GM21515 (cell line): Measurements from ENCODE around the gene CCDC92.

ENCODE experiments used
- ATAC-seq: cut with Tn5 transposase; IDR thresholded peaks from one replicate; pipeline ENCODE4 v1.9.1; 2021; ENCODE audit not compliant: unreplicated experiment

Gene CCDC92

DNA sequence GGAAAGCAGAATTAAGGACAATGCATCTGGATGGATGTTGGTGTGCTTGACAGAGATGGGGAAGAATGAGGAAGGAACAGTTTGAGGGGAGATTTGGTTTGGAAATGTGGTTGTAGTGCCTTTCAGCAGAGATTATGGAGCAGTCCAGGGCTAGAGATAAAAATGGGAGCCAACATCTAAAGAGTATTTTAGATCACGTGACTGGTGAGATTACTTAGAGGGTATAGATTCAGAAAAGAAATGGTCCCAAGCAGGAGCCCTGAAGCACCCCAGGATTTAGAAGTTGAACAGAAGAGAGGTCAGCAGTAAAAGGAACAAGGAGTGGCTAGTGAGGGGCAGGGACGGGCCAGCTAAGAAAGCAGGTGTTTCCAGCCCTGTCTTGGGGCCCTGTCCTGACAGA lies 30.0 kb upstream of the CCDC92 start:
- no peak for ATAC-seq

- ATAC-seq: no peak
These were observed 29.5 kb upstream of the CCDC92 start for GRCh38 chr12:124002021-124002644.

GRCh38 chr12:124001343-124001742 lies 28.7 kb upstream of the CCDC92 start:
- no peak for ATAC-seq

- no peak for ATAC-seq
These were observed 27.5 kb upstream of the CCDC92 start for GRCh38 chr12:124000111-124000510.

DNA sequence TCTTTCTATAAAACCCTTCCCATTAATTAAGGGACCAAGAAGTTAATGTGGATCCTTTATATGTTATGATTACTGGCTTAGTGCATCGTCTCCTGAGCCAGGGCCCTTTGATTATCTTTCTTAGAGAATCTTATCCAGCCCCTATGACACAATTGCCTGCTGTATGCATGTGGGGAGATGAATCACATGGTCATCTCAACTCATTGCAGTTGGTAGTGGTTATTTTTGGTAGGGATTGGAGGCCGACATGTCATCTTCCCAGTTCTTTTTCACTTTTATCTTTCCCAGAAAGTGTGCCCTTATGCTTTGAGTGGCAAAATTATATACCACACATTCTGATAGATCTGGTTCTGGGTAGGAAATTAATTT lies 26.3 kb upstream of the CCDC92 start:
- ATAC-seq: no peak

GRCh38 chr12:123998344-123998990 lies 25.8 kb upstream of the CCDC92 start:
- ATAC-seq: no peak

DNA sequence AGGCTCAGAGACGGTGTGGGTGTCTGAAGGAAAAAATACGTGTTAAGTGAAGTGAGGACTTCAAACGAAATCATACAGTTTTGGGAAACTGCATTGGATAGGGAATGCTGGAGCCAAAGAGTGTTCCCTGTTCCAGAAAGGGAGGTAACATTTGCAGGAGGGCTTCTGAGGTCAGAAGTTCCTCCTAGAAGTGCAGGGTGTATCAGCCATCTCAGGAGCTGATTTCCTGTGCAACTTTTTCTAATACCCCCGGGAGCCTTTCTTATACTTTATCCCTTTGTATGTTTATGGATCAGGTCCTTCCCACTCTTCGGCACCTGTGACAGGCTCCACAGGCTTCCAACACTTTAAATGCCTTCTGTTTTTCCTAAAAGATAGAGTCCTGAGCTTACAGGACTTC lies 25.3 kb upstream of the CCDC92 start:
- no peak for ATAC-seq

DNA sequence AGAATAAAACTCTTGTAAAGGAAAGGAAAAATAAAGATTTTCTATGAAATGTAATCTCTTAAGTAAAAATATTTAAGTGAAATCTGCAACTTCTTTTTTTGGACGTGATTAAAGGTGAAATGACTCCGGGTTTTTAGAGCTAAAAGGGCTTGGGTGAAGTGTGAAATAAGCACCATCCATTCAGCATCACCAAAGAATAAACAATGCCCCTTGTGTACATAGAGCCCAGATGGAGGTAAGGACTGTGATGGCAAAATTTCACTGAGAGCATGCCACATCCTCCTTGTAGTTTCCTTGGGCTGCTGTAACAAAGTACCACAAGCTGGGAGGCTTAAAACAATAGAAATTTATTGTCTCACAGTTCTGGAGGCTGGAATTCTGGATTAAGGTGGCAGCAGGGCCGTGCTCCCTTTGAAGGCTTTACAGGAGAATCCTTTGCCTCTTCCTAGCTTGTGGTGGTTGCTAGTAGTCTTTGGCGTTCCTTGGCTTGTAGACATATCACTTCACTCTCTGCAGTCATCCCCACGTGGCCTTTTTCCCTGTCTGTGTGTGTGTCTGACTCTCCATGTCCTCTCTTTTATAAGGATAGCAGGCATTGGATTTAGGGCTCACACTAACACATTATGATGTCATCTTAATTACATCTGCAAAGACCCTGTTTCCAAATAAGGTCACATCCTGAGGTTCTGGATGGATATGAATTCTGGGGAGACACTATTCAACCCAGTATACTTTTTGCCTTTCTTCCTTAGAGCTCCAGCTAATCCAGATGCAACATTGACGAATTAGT lies 24.6 kb upstream of the CCDC92 start:
- no peak for ATAC-seq

DNA sequence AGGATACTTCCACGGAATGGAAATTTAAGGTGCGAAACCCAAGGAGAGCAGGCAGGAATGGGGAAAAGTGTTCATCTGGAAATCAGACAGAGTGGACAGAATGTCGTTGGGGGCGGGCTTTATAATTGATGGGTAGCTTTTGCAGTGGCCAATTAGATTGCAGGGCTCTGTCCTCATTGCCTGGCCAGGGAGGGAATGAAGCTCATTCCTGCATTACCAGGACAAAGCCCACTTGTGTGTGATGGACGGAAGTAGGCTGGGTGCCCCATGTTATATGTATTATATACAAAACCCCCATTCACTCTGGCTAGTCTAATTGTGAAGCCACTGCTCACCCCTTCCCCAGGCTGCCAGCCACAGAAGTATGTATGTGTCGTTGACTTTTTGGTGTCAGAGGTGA lies 23.9 kb upstream of the CCDC92 start:
- no peak for ATAC-seq

DNA sequence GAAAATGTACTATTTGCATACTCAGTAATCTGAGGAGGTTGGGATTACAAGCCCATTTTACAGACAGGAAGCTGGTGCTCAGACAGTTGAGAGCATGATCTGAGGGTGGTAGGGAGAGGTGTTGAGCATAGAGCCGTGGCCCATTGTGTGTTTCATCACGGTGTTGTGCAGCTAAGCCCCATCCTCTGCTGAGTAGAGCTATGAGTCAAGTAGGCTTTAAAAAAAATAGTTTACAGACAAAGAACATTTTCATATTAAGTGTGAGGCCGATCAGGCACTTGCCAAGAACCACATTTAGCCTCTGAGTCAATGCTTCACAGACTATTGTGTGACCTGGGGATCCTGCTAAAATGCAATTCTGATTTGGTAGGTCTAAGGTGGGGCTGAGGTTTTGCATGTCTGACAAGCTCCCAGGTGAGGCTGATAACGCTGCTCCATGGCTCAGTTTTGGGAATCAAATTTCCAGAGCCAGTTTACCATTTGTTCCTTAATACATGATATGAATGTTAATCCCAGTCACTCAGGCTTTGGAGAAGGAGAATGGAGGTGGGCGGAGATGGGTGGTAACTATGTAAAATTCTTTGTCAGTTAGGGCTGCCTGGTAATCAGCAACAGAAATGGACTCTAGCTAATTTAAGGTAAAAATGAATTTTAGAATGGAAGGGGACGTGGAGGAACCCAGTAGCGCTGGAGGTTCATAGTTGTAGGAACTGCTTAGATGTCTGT lies 22.6 kb upstream of the CCDC92 start:
- no peak for ATAC-seq

DNA sequence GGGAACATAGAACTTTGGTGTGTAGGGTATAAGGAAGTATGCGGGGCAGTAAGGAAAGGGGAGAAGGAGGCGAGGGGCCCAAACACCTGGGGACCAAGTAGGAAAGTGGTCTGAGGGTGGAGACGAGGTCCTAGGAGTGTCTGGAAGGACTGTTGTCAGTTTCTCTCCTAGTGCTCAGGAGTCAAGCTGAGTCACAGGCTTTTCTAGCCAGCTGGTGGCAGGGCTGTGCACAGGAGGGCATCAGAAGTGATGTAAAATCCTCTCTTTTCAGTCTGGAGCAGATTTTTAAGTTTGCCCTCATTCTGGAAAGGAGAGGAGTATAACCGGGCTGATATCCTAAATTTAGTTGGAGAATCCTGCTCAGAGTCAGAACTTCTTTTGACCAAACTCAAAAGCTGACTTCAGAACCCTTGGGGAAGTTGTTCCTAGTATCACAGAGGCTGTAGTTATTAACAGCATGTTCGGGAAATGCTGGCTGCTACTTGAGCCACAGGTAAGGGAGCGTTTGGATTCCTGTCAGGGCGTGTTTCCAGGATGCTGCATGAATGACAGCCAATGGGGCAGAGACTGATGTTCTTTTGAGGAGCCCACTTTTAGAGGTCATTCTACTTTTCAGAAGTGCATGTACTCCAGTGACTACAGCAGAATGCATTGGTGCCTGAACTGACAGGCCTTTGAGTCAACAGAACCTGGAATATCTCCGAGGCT lies 19.6 kb upstream of the CCDC92 start:
- ATAC-seq: no peak

GRCh38 chr12:123991372-123991951 lies 18.8 kb upstream of the CCDC92 start:
- ATAC-seq: no peak

DNA sequence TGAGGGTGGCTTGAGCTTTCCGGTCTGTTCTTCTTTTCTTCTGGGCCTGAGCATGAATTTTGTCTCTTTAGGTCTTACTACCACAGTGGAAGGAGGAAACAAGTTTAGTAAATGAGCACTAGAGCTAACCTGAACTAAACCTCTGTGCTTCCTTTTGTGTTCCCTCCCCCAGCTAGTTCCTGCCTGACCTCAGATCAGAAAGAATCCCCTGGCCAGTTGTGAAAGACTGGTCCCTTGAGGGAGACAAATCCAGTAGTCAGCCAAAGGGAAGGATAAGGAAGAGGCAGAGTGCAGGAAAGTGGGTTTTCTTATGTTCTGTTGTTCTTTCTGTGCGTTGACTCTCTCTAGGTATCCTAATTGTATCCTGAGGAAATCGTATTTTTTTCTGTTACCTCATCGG lies 17.9 kb upstream of the CCDC92 start:
- ATAC-seq: no peak

GRCh38 chr12:123989753-123990152 lies 17.1 kb upstream of the CCDC92 start:
- no peak for ATAC-seq

DNA sequence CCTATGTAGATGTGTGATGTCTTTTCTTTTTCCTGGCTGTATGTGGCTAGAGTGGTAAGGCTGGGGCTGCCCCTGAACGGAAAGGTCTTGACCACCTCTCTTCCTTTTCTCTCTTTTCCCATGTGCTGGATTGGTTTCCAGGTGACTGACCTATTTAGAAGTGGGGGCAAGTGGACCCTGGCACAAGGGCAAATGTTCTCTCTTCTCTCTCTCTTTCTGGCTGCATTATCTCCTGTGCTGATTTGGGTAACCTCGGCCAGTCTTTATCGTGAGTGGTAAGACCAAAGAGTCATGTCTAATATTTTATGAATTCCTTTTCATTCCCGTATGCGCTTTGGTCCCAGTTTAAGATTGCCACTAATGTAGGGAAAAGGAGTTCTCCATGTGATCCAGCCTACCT lies 16.5 kb upstream of the CCDC92 start:
- no peak for ATAC-seq

DNA sequence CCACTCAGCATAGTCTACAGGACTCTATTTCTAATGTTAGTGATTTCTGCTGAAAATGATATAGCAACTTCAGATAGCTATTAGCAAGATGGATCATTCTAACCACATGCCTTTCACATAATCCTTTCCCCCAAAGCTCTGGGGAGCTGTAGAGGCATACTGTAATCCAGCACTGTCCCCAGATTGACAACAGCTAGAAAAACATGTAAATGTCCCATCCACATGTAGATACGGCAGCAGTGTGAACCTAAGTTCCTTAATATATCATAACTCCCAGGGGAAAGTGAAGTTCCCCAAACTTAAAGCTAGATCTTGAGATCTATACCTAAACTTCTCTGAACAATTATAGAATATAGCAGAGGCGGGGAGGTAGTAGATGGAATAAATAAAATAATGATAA lies 14.4 kb upstream of the CCDC92 start:
- ATAC-seq: no peak

- no peak for ATAC-seq
These were observed 13.8 kb upstream of the CCDC92 start for GRCh38 chr12:123986374-123986965.

DNA sequence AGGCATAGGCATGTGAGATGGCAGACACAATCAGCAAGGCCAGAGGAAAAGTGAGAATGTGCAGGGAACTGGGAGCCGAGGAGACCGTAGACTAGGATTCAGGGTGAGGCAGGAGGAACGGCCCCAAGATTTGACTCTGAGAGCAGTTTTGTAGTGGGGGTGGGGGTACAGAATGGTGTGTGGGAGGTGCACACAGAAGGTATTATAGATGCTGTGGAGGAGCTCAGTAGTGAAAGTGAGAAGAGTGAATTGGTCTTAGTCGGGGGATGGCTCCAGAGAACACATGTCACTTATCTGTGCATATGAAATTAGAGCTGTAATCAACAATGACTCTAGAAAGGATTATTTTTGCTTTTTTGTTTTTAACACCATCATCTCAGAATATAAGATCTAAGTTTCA lies 12.3 kb upstream of the CCDC92 start:
- no peak for ATAC-seq

GRCh38 chr12:123983822-123984485 lies 11.3 kb upstream of the CCDC92 start:
- no peak for ATAC-seq

GRCh38 chr12:123982269-123982668 lies 9.6 kb upstream of the CCDC92 start:
- no peak for ATAC-seq
